ENCODE results near the gene HOXC9.

Gene HOXC9

GRCh38 chr12:53952871-53953734, 46.9 kb upstream of the HOXC9 start:
- CTCF ChIA-PET, result interaction anchor here (0.8 to 3.1 kb wide), 6 partner anchors 10 to 80 kb away, joined by 3 to 8 read pairs (median 3); partner anchors contain the start of gene HOXC5
- DNase-seq (ENCODE audit: extremely low spot score), result no peak
- POLR2A ChIA-PET, result no interaction called here
- no peak for TF ChIP-seq CTCF (IDR thresholded peaks at IDR 0.05; ENCODE audit: control extremely low read depth, extremely low read depth, low read depth, missing control alignments)

GRCh38 chr12:53953831-53954693, 45.9 kb upstream of the HOXC9 start:
- no peak for TF ChIP-seq CTCF (IDR thresholded peaks at IDR 0.05; ENCODE audit: control extremely low read depth, extremely low read depth, low read depth, missing control alignments)
- ChIA-PET CTCF (interaction anchor here (0.8 to 1.5 kb wide), 5 partner anchors 9 to 52 kb away, joined by 3 to 5 read pairs (median 3); partner anchors contain the start of gene HOXC10), POLR2A (interaction anchor here (0.6 kb wide), 1 partner anchor 100 kb away, joined by 5 read pairs; the partner anchor contains the start of gene HOXC4)
- no peak for DNase-seq (ENCODE audit: extremely low spot score)

- ChIA-PET POLR2A (interaction anchor here (0.6 kb wide), 1 partner anchor 99 kb away, joined by 5 read pairs; the partner anchor contains the start of gene HOXC4), CTCF (interaction anchor here (1.1 to 1.5 kb wide), 3 partner anchors 10 to 30 kb away, joined by 3 to 4 read pairs (median 3); partner anchors contain the start of gene HOXC10)
- no peak for TF ChIP-seq CTCF (IDR thresholded peaks at IDR 0.05; ENCODE audit: control extremely low read depth, extremely low read depth, low read depth, missing control alignments)
- DNase-seq (ENCODE audit: extremely low spot score), result no peak
Measured at GRCh38 chr12:53954694-53955035, 45.3 kb upstream of the HOXC9 start, which contains the start of gene HOXC12. Gene HOXC12 (plus strand): TSS chr12:53954903. CDS start chr12:53954930, 27 bp downstream.

GRCh38 chr12:53955036-53955775, 44.8 kb upstream of the HOXC9 start:
- TF ChIP-seq CTCF (IDR thresholded peaks at IDR 0.05; ENCODE audit: control extremely low read depth, extremely low read depth, low read depth, missing control alignments), result no peak
- no peak for DNase-seq (ENCODE audit: extremely low spot score)
- CTCF ChIA-PET, result interaction anchor here (1.1 to 1.3 kb wide), 3 partner anchors 12 to 30 kb away, joined by 3 to 4 read pairs (median 3); partner anchors contain the start of gene HOXC10
- POLR2A ChIA-PET, result no interaction called here

- TF ChIP-seq CTCF (IDR thresholded peaks at IDR 0.05; ENCODE audit: control extremely low read depth, extremely low read depth, low read depth, missing control alignments), result no peak
- ChIA-PET CTCF (interaction anchor here (1.1 kb wide), 1 partner anchor 29 kb away, joined by 3 read pairs; the partner anchor contains the start of gene HOXC10), POLR2A (no interaction called here)
- no peak for DNase-seq (ENCODE audit: extremely low spot score)
Measured at GRCh38 chr12:53955776-53956250, 44.1 kb upstream of the HOXC9 start.

Data from GM10248 (cell line).